GM13977 (cell line): ENCODE results near the gene HSPA2.

Experiments
- DNase-seq: peaks from one replicate; pipeline ENCODE4 v3.0.0; 2012; ENCODE audit warnings: low spot score
- CTCF ChIP-seq: IDR thresholded peaks from 2 replicates; pipeline ENCODE4 v1.5.1; 2012; ENCODE audit warnings: mild to moderate bottlenecking, control low read depth; ENCODE audit not compliant: insufficient read depth; ENCODE audit errors: extremely low read depth, missing control alignments
- in situ Hi-C: fragments of 300-500 bp; cut with MboI; formaldehyde crosslinking; loops from one replicate; pipeline ENCODE4 v1.12.0; 2022; ENCODE audit warnings: low sequenced_read_pairs, low pct_unique_long_range_greater_than_20kb, mixed read lengths, inconsistent platforms; ENCODE audit not compliant: unreplicated experiment

HSPA2 gene

GRCh38 chr14:64540208-64541202 is at the start of gene HSPA2:
TSS of gene HSPA2 (plus strand) at chr14:64540741. CDS start at chr14:64540850, 109 bp downstream.
- in situ Hi-C loops, result no loop called here
- peak; percentile 69 for TF ChIP-seq CTCF
- DNase-seq, result peak; percentile 95

- in situ Hi-C loops, result loop anchor here (10.0 kb wide), 1 partner anchor 147 kb away; no protein-coding TSS in a partner anchor
- no peak for TF ChIP-seq CTCF
- no peak for DNase-seq
Measured at GRCh38 chr14:64491637-64492036, 48.9 kb upstream of the HSPA2 start.

- in situ Hi-C loops, result loop anchor here (10.0 kb wide), 1 partner anchor 149 kb away; no protein-coding TSS in a partner anchor
- no peak for TF ChIP-seq CTCF
- no peak for DNase-seq
Measured at GRCh38 chr14:64493455-64493854, 47.1 kb upstream of the HSPA2 start.

GRCh38 chr14:64495252-64495651 is 45.3 kb upstream of the HSPA2 start:
- TF ChIP-seq CTCF, result no peak
- DNase-seq, result no peak
- in situ Hi-C loops, result loop anchor here (10.0 kb wide), 1 partner anchor 150 kb away; no protein-coding TSS in a partner anchor

- in situ Hi-C loops, result loop anchor here (10.0 kb wide), 1 partner anchor 152 kb away; no protein-coding TSS in a partner anchor
- TF ChIP-seq CTCF, result no peak
- no peak for DNase-seq
Measured at GRCh38 chr14:64496764-64497163, 43.8 kb upstream of the HSPA2 start.

- no peak for DNase-seq
- in situ Hi-C loops, result no loop called here
- TF ChIP-seq CTCF, result no peak
Measured at GRCh38 chr14:64500088-64500487, 40.5 kb upstream of the HSPA2 start.
